ENCODE data around the gene PPP2R3B.
A peak's percentile ranks its signal among the peaks of the same experiment; 100 is the strongest.
"Not testable (repeated sequence)": the region's sequence is repeated elsewhere in the genome, so short reads cannot be mapped to it uniquely, and the experiment has no call there.

The PPP2R3B gene

GRCh38 chrX:386768-387575, at the start of gene PPP2R3B:
PPP2R3B (minus strand) TSS chrX:386907; CDS start chrX:386691, 216 bp downstream.
- TF ChIP-seq ZFX (IDR thresholded peaks at IDR 0.05; ENCODE audit: borderline replicate concordance) (no peak), CTCF (IDR thresholded peaks at IDR 0.05) (no peak)
- H3K27ac ChIP-seq = peak within 1 kb of the TSS; percentile 92

- TF ChIP-seq CTCF (IDR thresholded peaks at IDR 0.05) = no peak
- H3K27ac ChIP-seq = no peak overlapping the region
These were observed 48.9 kb upstream of the PPP2R3B start for GRCh38 chrX:435536-436122.

GRCh38 chrX:434946-435345, 48.2 kb upstream of the PPP2R3B start:
- TF ChIP-seq ZFX (IDR thresholded peaks at IDR 0.05; ENCODE audit: borderline replicate concordance) (no peak), CTCF (IDR thresholded peaks at IDR 0.05) (no peak)
- H3K27ac ChIP-seq = no peak overlapping the region

GRCh38 chrX:433771-434170, 47.1 kb upstream of the PPP2R3B start:
- TF ChIP-seq ZFX (IDR thresholded peaks at IDR 0.05; ENCODE audit: borderline replicate concordance) (no peak), CTCF (IDR thresholded peaks at IDR 0.05) (no peak)
- H3K27ac ChIP-seq = no peak overlapping the region

DNA sequence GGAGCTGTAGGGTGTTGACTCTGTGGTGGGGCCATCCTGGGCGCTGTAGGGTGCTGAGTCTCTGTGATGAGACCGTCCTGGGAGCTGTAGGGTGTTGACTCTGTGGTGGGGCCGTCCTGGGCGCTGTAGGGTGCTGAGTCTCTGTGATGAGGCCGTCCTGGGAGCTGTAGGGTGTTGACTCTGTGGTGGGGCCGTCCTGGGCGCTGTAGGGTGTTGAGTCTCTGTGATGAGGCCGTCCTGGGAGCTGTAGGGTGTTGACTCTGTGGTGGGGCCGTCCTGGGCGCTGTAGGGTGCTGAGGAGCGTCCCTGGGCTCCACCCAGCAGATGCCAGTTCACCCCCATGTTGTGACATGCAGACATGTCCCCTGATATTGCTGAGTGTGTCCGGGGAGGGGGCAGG, 46.0 kb upstream of the PPP2R3B start:
- H3K27ac ChIP-seq = not testable (repeated sequence)

GRCh38 chrX:431492-432111, 44.9 kb upstream of the PPP2R3B start:
- TF ChIP-seq ZFX (IDR thresholded peaks at IDR 0.05; ENCODE audit: borderline replicate concordance) (no peak), CTCF (IDR thresholded peaks at IDR 0.05) (no peak)
- H3K27ac ChIP-seq = no peak overlapping the region

DNA sequence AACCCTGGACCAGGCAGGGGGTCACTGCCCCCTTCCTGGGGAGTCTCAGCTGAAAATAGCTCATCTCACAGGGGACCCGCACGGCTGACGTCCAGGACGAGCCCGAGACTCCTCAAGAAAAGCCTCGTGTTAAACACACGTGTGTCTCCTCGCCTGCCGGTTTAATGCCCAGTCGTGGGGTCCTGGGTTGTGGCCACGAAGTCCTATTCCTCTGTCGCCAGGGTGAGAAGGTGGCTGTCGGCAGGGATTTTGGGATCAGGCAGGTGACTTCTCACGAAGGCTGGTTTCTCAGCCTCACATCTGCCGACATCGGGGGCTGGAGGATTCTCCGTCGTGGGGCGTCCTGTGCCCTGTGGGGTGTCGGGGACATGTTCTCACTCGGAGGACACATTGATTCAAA, 44.3 kb upstream of the PPP2R3B start:
- no peak for TF ChIP-seq CTCF (IDR thresholded peaks at IDR 0.05)
- no peak for TF ChIP-seq ZFX (IDR thresholded peaks at IDR 0.05; ENCODE audit: borderline replicate concordance)
- H3K27ac ChIP-seq = no peak overlapping the region

Data from 22Rv1 (cell line).